ENCODE measurements around the gene TAF8.

- TF ChIP-seq L3MBTL2 (conservative IDR thresholded peaks at IDR 0.05) (no peak), BHLHE40 (IDR thresholded peaks at IDR 0.05; ENCODE audit: borderline replicate concordance) (no peak), LEF1 (IDR thresholded peaks at IDR 0.05; ENCODE audit: borderline replicate concordance) (no peak), SP1 (IDR thresholded peaks at IDR 0.05) (no peak), FOXA1 (IDR thresholded peaks at IDR 0.05) (no peak), ARNT (IDR thresholded peaks at IDR 0.05) (no peak), SUZ12 (IDR thresholded peaks at IDR 0.05) (no peak), HDGF (IDR thresholded peaks at IDR 0.05; ENCODE audit: borderline replicate concordance) (no peak)
These were observed 43.4 kb downstream of the TAF8 start for GRCh38 chr6:42093582-42094329.
